GM19023 (cell line): ENCODE results near the gene CCBE1.

Source experiments
- ATAC-seq: cut with Tn5 transposase; IDR thresholded peaks from one replicate; pipeline ENCODE4 v1.9.1; 2021; ENCODE audit warnings: mild to moderate bottlenecking, moderate library complexity; ENCODE audit not compliant: unreplicated experiment

CCBE1 gene

GRCh38 chr18:59623456-59624368 lies 73.5 kb downstream of the CCBE1 start:
- ATAC-seq, result no peak

- ATAC-seq, result no peak
Observed at GRCh38 chr18:59621027-59621426, 76.2 kb downstream of the CCBE1 start.

- ATAC-seq, result no peak
Observed at GRCh38 chr18:59620381-59620780, 76.8 kb downstream of the CCBE1 start.

DNA sequence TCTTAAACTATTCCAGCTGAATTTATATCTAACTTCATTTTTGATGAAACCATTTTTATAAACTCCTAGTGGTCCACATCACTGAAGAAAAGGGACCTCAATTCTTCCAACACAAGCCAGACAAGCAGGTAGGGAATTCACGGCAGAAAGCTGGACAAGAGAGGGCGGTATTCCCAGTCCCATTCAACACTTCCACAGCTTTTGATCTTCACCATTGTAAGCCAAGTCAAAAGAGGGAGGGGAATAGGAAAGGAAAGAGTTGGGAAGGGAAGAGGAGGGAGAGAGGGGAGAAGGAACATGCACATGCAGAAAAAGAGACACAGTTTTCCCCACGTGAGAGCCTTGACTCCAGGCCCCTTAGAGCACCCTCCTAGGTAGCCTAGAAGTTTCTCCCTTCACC lies 77.4 kb downstream of the CCBE1 start:
- no peak for ATAC-seq

- no peak for ATAC-seq
Observed at GRCh38 chr18:59617468-59617932, 79.7 kb downstream of the CCBE1 start.

GRCh38 chr18:59616501-59616900 lies 80.7 kb downstream of the CCBE1 start:
- no peak for ATAC-seq

GRCh38 chr18:59613903-59614302 lies 83.3 kb downstream of the CCBE1 start:
- no peak for ATAC-seq

- no peak for ATAC-seq
Observed at GRCh38 chr18:59612381-59612780, 84.8 kb downstream of the CCBE1 start.

DNA sequence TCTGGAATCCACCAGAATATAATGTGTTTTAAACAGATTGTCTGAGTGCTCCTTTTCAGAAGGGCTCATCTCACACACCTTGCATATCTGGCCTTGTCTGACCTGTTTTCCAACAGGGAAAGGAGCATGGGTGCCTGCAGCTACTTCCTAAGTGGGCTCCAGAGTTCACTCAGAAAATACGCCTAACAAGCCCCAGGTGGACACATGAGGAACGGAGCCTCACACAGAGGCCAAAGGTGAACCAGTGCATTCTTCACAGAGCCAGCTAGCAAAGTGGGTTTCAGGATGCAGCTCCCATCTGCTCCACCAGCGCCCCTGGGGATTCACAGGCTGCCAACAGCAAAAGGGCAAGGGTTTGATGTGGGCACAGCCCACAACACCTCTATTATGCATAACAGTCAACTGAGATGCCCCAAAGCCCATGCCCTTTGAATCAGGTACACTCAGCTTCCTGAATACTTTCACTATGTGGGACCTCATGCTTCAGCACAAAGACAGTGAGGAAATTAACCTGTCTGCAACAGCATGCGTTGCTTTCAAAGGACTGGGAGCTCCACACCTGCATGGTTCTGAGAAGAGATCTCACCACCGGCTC lies 86.6 kb downstream of the CCBE1 start:
- ATAC-seq, result no peak

GRCh38 chr18:59609654-59610053 lies 87.6 kb downstream of the CCBE1 start:
- ATAC-seq, result no peak

GRCh38 chr18:59607471-59607870 lies 89.8 kb downstream of the CCBE1 start:
- no peak for ATAC-seq

GRCh38 chr18:59607078-59607379 lies 90.2 kb downstream of the CCBE1 start:
- no peak for ATAC-seq

- ATAC-seq, result no peak
Observed at GRCh38 chr18:59606193-59607077, 90.8 kb downstream of the CCBE1 start.

DNA sequence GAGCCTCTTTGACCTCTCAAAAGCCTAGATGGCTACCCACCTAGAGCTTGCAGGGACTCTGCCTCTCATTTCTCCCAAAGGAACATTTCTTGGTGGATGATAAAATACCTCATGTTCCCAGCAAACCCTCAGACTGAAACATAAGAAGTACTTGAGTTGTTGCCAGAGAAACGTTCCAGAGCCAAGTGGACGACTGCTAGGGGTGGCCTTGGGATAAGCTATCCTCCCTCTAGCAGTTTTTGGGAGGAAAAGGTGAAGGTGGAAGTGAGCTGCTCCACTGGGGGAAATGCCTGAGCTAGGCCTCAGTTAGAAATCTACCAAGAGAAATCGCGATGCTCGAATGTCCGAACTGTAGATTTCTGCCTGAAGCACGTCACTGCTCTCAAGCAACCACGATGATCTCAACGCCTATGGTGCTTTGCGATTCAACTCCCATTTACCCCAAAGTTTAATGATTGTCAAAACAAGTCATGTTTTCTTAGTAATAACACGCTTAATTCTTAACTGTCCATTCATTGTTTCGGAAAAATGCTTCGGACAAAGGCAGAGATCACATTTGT lies 91.5 kb downstream of the CCBE1 start:
- ATAC-seq, result no peak

DNA sequence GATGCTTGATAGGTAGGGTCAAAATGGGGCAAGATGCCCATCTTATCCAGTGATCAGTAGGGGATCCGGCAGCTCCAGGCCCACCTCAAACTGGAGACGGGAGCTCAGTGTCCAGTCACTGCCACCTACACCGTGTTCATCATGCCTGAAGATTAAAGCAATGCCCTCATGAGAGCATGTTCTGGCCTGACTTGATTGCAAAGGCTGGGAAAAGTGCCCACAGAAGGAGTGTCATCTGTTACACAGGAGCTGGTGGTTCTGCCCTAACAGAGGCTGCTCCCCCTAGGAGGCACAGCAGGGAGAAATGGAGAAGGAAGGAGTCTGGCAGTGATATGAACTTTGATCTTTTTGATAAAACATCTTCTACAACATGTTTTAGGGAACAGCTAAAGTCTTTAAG lies 92.3 kb downstream of the CCBE1 start:
- no peak for ATAC-seq

DNA sequence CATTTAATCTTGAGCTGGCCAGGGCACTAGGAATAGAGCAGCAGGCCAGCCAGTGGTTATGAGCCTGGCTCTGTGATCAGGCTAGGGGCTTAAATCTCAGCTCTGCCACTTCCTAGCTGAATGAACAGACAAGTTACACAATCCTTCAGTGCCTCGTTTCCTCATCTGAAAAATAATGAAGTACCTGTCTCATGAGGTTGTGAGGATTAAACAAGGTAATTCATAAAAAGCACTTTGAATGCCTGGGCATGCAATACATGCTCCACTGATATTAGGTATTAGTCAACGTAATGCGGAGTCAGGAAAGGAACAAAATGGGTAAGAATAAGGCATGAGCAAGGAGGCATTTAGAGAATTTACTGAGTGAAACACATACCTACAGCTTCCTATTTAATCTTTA lies 100.2 kb downstream of the CCBE1 start:
- no peak for ATAC-seq

DNA sequence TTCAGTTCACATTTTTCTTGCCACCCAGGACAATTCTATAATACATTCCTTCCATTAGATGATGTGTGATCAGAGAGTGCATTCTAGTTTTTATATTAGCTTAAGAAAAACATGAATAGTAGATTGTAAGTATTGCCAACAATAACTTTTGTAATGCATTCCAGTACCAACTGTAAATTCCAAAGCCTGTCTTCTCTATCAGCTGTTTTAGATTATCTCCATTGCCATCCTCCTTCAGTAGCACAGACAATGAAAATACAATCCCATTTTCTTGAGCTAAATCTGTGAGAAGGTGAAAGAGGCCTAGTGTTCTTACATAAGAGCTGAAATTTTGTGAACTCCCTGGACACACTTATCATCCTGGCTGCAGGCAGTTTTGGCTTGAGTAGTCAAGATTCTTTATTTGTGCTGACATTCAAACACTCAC lies 103.9 kb downstream of the CCBE1 start:
- no peak for ATAC-seq

DNA sequence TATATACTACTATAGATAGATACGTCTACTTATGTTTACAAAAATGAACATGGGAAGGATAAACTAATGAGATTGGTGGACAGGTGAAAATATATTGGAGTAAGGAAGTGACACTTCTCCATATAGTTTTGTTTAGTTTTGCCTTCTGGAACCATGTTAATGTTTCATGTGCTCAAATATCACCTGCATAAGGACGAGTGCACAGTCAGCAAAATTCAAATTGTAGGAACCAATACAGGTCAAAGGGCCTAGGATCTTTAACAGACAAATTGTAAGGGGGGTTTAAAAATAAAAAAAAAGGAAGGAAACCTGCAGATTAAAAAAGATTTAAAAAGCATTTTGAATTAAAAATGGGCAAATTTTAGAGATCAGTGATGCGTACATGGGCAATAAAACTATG lies 104.6 kb downstream of the CCBE1 start:
- ATAC-seq, result no peak

DNA sequence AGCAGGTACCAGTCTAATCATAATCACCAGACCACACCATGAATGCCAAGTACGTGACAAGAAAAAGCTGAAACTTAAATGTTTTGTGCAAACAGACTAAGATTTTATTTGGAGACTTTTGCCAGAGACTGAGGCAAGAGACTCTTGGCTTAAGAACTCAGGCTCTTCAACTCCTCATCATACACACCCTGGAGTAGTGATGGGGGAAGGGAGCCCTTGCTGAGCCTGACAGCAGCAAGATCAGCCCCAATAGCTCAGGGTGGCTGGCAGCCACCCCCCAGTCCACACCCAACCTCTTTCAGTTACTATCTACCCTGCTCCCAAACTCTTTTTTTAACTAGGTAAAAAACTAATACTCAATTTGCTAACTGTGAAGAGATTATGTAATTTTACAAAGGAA lies 114.8 kb downstream of the CCBE1 start:
- ATAC-seq, result no peak

- no peak for ATAC-seq
Observed at GRCh38 chr18:59579509-59579908, 117.7 kb downstream of the CCBE1 start.

- no peak for ATAC-seq
Observed at GRCh38 chr18:59577386-59577655, 119.9 kb downstream of the CCBE1 start.
